SJCRH30 (cell line): ENCODE measurements around the gene ARMC8. TPM values are rescaled to one million over a fixed set of nuclear protein-coding genes. Genes with fewer than 3 reads are reported as not detected.

Experiments
- DNase-seq, 2 experiments: peaks; one replicate each; pipeline ENCODE4 v3.0.0-alpha.2; 2015 to 2020
- H3K27ac ChIP-seq: fragments of 250-450 bp; sonication (Bioruptor Pico); 2 replicates; pipeline ENCODE4 v1.5.1; 2020; ENCODE audit warnings: mild to moderate bottlenecking, moderate library complexity
- H3K27me3 ChIP-seq: fragments of 250-450 bp; sonication (Bioruptor Pico); 2 replicates; pipeline ENCODE4 v1.5.1; 2020; ENCODE audit warnings: mild to moderate bottlenecking, moderate library complexity
- H3K36me3 ChIP-seq: fragments of 250-450 bp; sonication (Bioruptor Pico); 2 replicates; pipeline ENCODE4 v1.5.1; 2020; ENCODE audit warnings: mild to moderate bottlenecking, moderate library complexity
- H3K4me1 ChIP-seq: fragments of 250-450 bp; sonication (Bioruptor Pico); 2 replicates; pipeline ENCODE4 v1.5.1; 2020; ENCODE audit warnings: mild to moderate bottlenecking, moderate library complexity
- H3K4me3 ChIP-seq: fragments of 250-450 bp; sonication (Bioruptor Pico); 2 replicates; pipeline ENCODE4 v1.5.1; 2020; ENCODE audit warnings: mild to moderate bottlenecking, moderate library complexity
- H3K9me3 ChIP-seq: fragments of 250-450 bp; sonication (Bioruptor Pico); replicated peaks from 2 replicates; pipeline ENCODE4 v1.5.1; 2020; ENCODE audit warnings: mild to moderate bottlenecking, moderate library complexity
- total RNA-seq: library from RNA; depleted of rRNA; stranded (reverse); fragments of >200 nt; shearing (Covaris generic); gene quantifications from 2 replicates; pipeline ENCODE4 v1.2.3, GENCODE V29; 2014

The ARMC8 gene
- total RNA-seq, 1 experiment from 2014 or later: 64.3 TPM

- Histone ChIP-seq H3K27ac (no peak overlapping the region), H3K4me3 (no peak overlapping the region), H3K27me3 (no peaks in the 10 kb centered on the region), H3K4me1 (peaks cover 18% of the 10 kb centered on the region), H3K9me3 (no peaks in the 10 kb centered on the region), H3K36me3 (no peaks in the 10 kb centered on the region)
- no peak for DNase-seq
Observed at GRCh38 chr3:138327831-138328230, 140.7 kb downstream of the ARMC8 start.

GRCh38 chr3:138328341-138328740 lies 141.2 kb downstream of the ARMC8 start:
- Histone ChIP-seq H3K27ac (no peak overlapping the region), H3K4me3 (no peak overlapping the region), H3K27me3 (no peaks in the 10 kb centered on the region), H3K36me3 (no peaks in the 10 kb centered on the region), H3K9me3 (no peaks in the 10 kb centered on the region), H3K4me1 (peaks cover 18% of the 10 kb centered on the region)
- peak in 1 of 2 experiments; percentile 31 for DNase-seq

GRCh38 chr3:138329127-138329983 lies 142.3 kb downstream of the ARMC8 start, which contains the start of gene NME9:
NME9 (minus strand) TSS chr3:138329851; CDS start chr3:138329335, 516 bp downstream.
- DNase-seq: peak; percentile 94 to 95
- Histone ChIP-seq H3K4me3 (peak within 1 kb of the TSS; percentile 58), H3K27me3 (no peaks in the 10 kb centered on the region), H3K27ac (no peak within 1 kb of the TSS), H3K9me3 (no peaks in the 10 kb centered on the region), H3K4me1 (peaks cover 18% of the 10 kb centered on the region), H3K36me3 (no peaks in the 10 kb centered on the region)

DNA sequence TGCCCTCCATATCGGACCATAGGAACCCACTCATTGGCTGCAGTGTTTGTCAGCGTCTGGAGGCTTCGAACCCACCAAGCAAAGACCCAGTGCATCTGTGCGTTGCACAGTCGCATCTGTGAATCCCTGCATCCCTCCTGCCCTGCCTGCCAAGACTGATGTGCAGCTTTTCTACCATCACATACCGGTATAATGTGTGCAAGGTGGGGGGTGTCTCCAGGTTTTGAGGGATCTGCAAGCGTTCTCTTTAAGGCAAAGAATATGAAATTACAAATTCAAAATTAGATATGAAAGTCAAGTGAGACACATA lies 142.8 kb downstream of the ARMC8 start:
- no peak overlapping the region for H3K27ac ChIP-seq
- no peak for DNase-seq
- no peaks in the 10 kb centered on the region for H3K36me3 ChIP-seq
- H3K4me1 ChIP-seq: peaks cover 18% of the 10 kb centered on the region
- H3K27me3 ChIP-seq: no peaks in the 10 kb centered on the region
- H3K9me3 ChIP-seq: no peaks in the 10 kb centered on the region
- H3K4me3 ChIP-seq: peak overlapping the region; percentile 58

- H3K27me3 ChIP-seq: no peaks in the 10 kb centered on the region
- no peak overlapping the region for H3K4me3 ChIP-seq
- H3K36me3 ChIP-seq: no peaks in the 10 kb centered on the region
- no peaks in the 10 kb centered on the region for H3K9me3 ChIP-seq
- peaks cover 18% of the 10 kb centered on the region for H3K4me1 ChIP-seq
- no peak overlapping the region for H3K27ac ChIP-seq
- DNase-seq: peak in 1 of 2 experiments; percentile 49
Observed at GRCh38 chr3:138331143-138331894, 144.2 kb downstream of the ARMC8 start.

DNA sequence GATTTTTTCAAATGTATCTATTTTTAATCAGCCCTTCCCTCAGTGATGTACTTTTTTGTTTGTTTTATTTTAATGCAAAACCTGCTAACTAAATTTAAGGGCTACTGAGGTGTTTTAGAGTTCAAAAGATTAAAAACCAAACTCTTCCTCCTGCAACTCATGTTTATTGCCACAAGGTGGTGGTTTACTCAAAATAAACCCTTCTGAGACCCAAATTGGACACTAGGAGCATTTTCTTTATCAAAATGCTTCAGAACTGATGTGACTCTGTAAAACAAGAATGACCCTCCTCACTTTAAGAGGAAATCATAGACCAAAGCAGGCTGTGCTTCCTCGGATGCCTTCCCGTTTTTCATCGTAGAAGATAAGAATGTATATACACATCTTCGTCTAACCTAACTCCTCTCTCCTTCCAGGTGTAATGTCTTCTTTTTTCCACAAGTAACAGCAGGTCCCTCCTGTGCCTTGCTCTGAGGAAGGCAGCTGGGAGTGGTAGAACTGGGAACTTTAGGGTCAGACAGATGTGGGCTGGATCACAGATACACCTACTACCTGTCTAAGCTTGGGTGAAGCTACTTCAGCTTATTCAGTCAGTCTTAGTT lies 145.5 kb downstream of the ARMC8 start:
- no peaks in the 10 kb centered on the region for H3K27me3 ChIP-seq
- H3K4me1 ChIP-seq: peaks cover 21% of the 10 kb centered on the region
- no peak overlapping the region for H3K27ac ChIP-seq
- H3K9me3 ChIP-seq: no peaks in the 10 kb centered on the region
- no peaks in the 10 kb centered on the region for H3K36me3 ChIP-seq
- peak in 1 of 2 experiments; percentile 53 for DNase-seq
- no peak overlapping the region for H3K4me3 ChIP-seq

DNA sequence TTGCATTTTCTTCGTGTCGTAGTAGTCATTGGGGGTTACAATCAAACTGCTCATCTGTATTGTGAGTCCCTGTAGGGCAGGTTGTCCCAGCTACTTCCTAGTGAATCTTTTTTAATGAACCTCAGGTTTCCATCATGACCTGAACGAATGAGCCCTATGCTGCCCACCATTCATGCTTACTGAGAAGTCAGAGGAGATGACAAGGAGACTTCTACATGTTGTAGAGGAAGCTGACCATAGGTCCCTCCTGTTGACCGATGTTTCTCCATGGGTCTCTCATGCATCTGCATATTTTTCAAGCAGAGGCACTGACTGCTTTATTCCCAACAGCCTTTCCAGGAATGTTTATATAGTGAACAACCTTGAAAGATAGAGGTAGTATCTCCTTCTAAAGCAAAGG lies 147.5 kb downstream of the ARMC8 start:
- Histone ChIP-seq H3K36me3 (no peaks in the 10 kb centered on the region), H3K4me3 (no peak overlapping the region), H3K27me3 (no peaks in the 10 kb centered on the region), H3K4me1 (peaks cover 36% of the 10 kb centered on the region), H3K9me3 (no peaks in the 10 kb centered on the region), H3K27ac (no peak overlapping the region)
- no peak for DNase-seq

DNA sequence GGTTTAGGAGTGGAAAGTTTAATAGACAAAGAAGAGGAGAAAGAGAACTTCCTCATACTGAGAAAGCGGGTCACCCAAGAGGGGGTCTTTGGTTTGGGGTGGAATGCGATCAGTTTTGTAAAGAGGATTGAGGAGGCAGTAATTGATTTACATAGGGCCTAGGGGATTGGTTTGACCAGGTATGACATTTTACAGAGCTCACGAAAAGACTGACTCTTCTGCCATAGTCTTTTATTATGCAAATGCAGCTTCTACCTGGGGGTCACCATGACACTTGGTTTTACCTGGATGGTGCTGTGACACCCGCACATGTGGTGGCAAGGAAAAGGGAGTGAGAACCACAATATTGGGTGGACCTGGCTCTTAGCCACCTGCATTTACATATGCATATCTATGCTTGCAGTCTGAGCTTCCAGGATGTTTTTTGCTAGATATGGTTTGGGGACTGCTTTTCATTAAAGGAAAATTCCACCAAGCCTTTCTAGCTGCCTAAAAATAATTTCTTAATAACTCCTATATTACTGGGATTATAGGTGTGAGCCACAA lies 149.4 kb downstream of the ARMC8 start:
- Histone ChIP-seq H3K27me3 (no peaks in the 10 kb centered on the region), H3K4me1 (peaks cover 25% of the 10 kb centered on the region), H3K27ac (no peak overlapping the region), H3K4me3 (no peak overlapping the region), H3K9me3 (no peaks in the 10 kb centered on the region), H3K36me3 (no peaks in the 10 kb centered on the region)
- DNase-seq: no peak

GRCh38 chr3:138338244-138338643 lies 151.1 kb downstream of the ARMC8 start:
- no peak for DNase-seq
- Histone ChIP-seq H3K27ac (peak overlapping the region; percentile 36; the same call in 1 of the 2 replicates), H3K9me3 (no peaks in the 10 kb centered on the region), H3K4me3 (no peak overlapping the region), H3K27me3 (no peaks in the 10 kb centered on the region), H3K36me3 (no peaks in the 10 kb centered on the region), H3K4me1 (peaks cover 32% of the 10 kb centered on the region)

DNA sequence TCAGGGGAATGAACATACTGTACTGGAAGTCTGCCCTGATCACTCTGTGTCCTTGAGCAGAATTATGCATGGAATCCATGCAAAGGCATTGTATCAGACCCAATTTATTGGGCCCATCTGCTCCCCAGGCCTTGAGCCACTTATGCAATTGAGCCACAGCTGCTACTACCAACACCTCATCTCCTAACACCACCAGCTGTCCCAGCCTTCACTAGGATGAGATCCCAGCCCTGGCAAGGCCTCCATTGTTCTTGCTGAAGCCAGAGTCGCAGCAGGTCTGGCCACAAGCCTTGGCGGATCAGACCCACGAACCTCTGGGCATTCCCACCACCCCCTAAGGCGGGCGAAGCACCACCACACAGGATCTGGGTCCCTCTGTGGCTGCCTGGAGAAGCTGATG lies 151.7 kb downstream of the ARMC8 start:
- Histone ChIP-seq H3K27me3 (no peaks in the 10 kb centered on the region), H3K27ac (peak overlapping the region; percentile 36; the same call in 1 of the 2 replicates), H3K9me3 (no peaks in the 10 kb centered on the region), H3K36me3 (no peaks in the 10 kb centered on the region), H3K4me3 (no peak overlapping the region), H3K4me1 (peaks cover 37% of the 10 kb centered on the region)
- peak; percentile 64 to 77 for DNase-seq

- no peaks in the 10 kb centered on the region for H3K9me3 ChIP-seq
- no peak for DNase-seq
- no peak overlapping the region for H3K4me3 ChIP-seq
- H3K27me3 ChIP-seq: no peaks in the 10 kb centered on the region
- no peak overlapping the region for H3K27ac ChIP-seq
- peaks cover 37% of the 10 kb centered on the region for H3K4me1 ChIP-seq
- H3K36me3 ChIP-seq: no peaks in the 10 kb centered on the region
Observed at GRCh38 chr3:138340511-138340910, 153.4 kb downstream of the ARMC8 start.

GRCh38 chr3:138344754-138345153 lies 157.7 kb downstream of the ARMC8 start:
- H3K27ac ChIP-seq: no peak overlapping the region
- peaks cover 16% of the 10 kb centered on the region for H3K4me1 ChIP-seq
- H3K9me3 ChIP-seq: no peaks in the 10 kb centered on the region
- no peak for DNase-seq
- H3K36me3 ChIP-seq: no peaks in the 10 kb centered on the region
- H3K27me3 ChIP-seq: no peaks in the 10 kb centered on the region
- H3K4me3 ChIP-seq: no peak overlapping the region
